HG03432 (cell line): Measurements from ENCODE around the gene ADAM12.
"Not testable (repeated sequence)": the region's sequence is repeated elsewhere in the genome, so short reads cannot be mapped to it uniquely, and the experiment has no call there.

Experiments used
- ATAC-seq: cut with Tn5 transposase; IDR thresholded peaks from one replicate; pipeline ENCODE4 v1.9.1; 2021; ENCODE audit warnings: mild to moderate bottlenecking, moderate library complexity; ENCODE audit not compliant: unreplicated experiment

ADAM12 gene

GRCh38 chr10:126064512-126064911 lies 323.8 kb downstream of the ADAM12 start:
- no peak for ATAC-seq

GRCh38 chr10:126063353-126063791 lies 324.9 kb downstream of the ADAM12 start:
- ATAC-seq = no peak

GRCh38 chr10:126062131-126063032 lies 325.9 kb downstream of the ADAM12 start:
- no peak for ATAC-seq

GRCh38 chr10:126061526-126061925 lies 326.8 kb downstream of the ADAM12 start:
- no peak for ATAC-seq

- ATAC-seq = no peak
These were observed 327.9 kb downstream of the ADAM12 start for GRCh38 chr10:126060261-126060931.

- ATAC-seq = no peak
These were observed 329.0 kb downstream of the ADAM12 start for GRCh38 chr10:126059076-126059826.

- no peak for ATAC-seq
These were observed 329.8 kb downstream of the ADAM12 start for GRCh38 chr10:126058507-126058906.

- ATAC-seq = no peak
These were observed 330.2 kb downstream of the ADAM12 start for GRCh38 chr10:126058104-126058503.

GRCh38 chr10:126057494-126057893 lies 330.8 kb downstream of the ADAM12 start:
- no peak for ATAC-seq

GRCh38 chr10:126054191-126054590 lies 334.1 kb downstream of the ADAM12 start:
- no peak for ATAC-seq

- no peak for ATAC-seq
These were observed 336.1 kb downstream of the ADAM12 start for GRCh38 chr10:126052171-126052570.

- no peak for ATAC-seq
These were observed 338.2 kb downstream of the ADAM12 start for GRCh38 chr10:126049759-126050700.

GRCh38 chr10:126047749-126048148 lies 340.5 kb downstream of the ADAM12 start:
- ATAC-seq = not testable (repeated sequence)

GRCh38 chr10:126046831-126047230 lies 341.4 kb downstream of the ADAM12 start:
- ATAC-seq = no peak

GRCh38 chr10:126045861-126046260 lies 342.4 kb downstream of the ADAM12 start:
- ATAC-seq = no peak

- no peak for ATAC-seq
These were observed 344.9 kb downstream of the ADAM12 start for GRCh38 chr10:126043389-126043788.

- no peak for ATAC-seq
These were observed 345.4 kb downstream of the ADAM12 start for GRCh38 chr10:126042906-126043305.

GRCh38 chr10:126042354-126042753 lies 345.9 kb downstream of the ADAM12 start:
- ATAC-seq = peak; percentile 0

- peak; percentile 99 for ATAC-seq
These were observed 346.5 kb downstream of the ADAM12 start for GRCh38 chr10:126041804-126042231.

GRCh38 chr10:126041117-126041516 lies 347.2 kb downstream of the ADAM12 start:
- no peak for ATAC-seq
